Loucy (cell line): ENCODE data around the gene PTGIS.

Experiments used
- H2AFZ ChIP-seq: fragments of 200-600 bp; sonication (generic); 2 replicates; pipeline ENCODE4 v1.6.0; 2016; ENCODE audit warnings: antibody characterized with exemption, mild to moderate bottlenecking, low read length, moderate library complexity
- H3F3A ChIP-seq: fragments of 200-600 bp; 2 replicates; pipeline ENCODE4 v1.6.0; 2016; ENCODE audit warnings: antibody characterized with exemption, low read depth, mild to moderate bottlenecking
- H3K27me3 ChIP-seq: fragments of 200-600 bp; sonication (generic); 2 replicates; pipeline ENCODE4 v1.6.1; 2014; ENCODE audit warnings: low read length, mild to moderate bottlenecking; ENCODE audit not compliant: insufficient read depth, poor library complexity, severe bottlenecking
- H3K36me3 ChIP-seq: fragments of 200-600 bp; sonication (generic); 2 replicates; pipeline ENCODE4 v1.6.1; 2016; ENCODE audit warnings: low read length; ENCODE audit not compliant: insufficient read depth
- H3K4me1 ChIP-seq: fragments of 200-600 bp; sonication (generic); 2 replicates; pipeline ENCODE4 v1.5.1; 2014; ENCODE audit warnings: low read length, mild to moderate bottlenecking; ENCODE audit not compliant: insufficient read depth, poor library complexity, severe bottlenecking
- H3K4me2 ChIP-seq: fragments of 200-600 bp; sonication (generic); 2 replicates; pipeline ENCODE4 v1.6.0; 2014; ENCODE audit warnings: antibody characterized with exemption, low read length, low read depth, mild to moderate bottlenecking; ENCODE audit not compliant: poor library complexity, severe bottlenecking
- H3K4me3 ChIP-seq: fragments of 200-600 bp; sonication (generic); 2 replicates; pipeline ENCODE4 v1.5.1; 2014; ENCODE audit warnings: low read length, mild to moderate bottlenecking, mixed read lengths; ENCODE audit not compliant: poor library complexity, severe bottlenecking
- H3K79me2 ChIP-seq: fragments of 200-600 bp; sonication (generic); 2 replicates; pipeline ENCODE4 v1.6.1; 2014; ENCODE audit warnings: low read length; ENCODE audit not compliant: insufficient read depth
- H3K9ac ChIP-seq: fragments of 200-600 bp; sonication (generic); 2 replicates; pipeline ENCODE4 v1.6.0; 2014; ENCODE audit warnings: mild to moderate bottlenecking, low read depth, low read length, moderate library complexity; ENCODE audit not compliant: poor library complexity, severe bottlenecking
- H3K9me2 ChIP-seq: fragments of 200-600 bp; sonication (generic); replicated peaks from 2 replicates; pipeline ENCODE4 v1.6.1; 2016; ENCODE audit warnings: low read depth, low read length, mixed read lengths
- H3K9me3 ChIP-seq: fragments of 200-600 bp; sonication (generic); 2 replicates; pipeline ENCODE4 v1.6.1; 2014; ENCODE audit warnings: mild to moderate bottlenecking, antibody characterized with exemption, low read length, low read depth; ENCODE audit not compliant: insufficient read depth
- H4K20me1 ChIP-seq: fragments of 200-600 bp; sonication (generic); 2 replicates; pipeline ENCODE4 v1.6.0; 2014; ENCODE audit warnings: antibody characterized with exemption, low read length, mild to moderate bottlenecking; ENCODE audit not compliant: insufficient read depth, poor library complexity, severe bottlenecking
- EZH2phosphoT487 ChIP-seq: fragments of 200-600 bp; IDR thresholded peaks from 2 replicates; pipeline ENCODE4 v1.6.1; 2018; ENCODE audit warnings: antibody characterized with exemption, mild to moderate bottlenecking, moderate library complexity, borderline replicate concordance
- TF ChIP-seq, protein P1 (sequence below): fragments of 200-600 bp; sonication (generic); conservative IDR thresholded peaks from 2 replicates; pipeline ENCODE4 v1.5.1; 2014; ENCODE audit warnings: mild to moderate bottlenecking, antibody characterized with exemption, low read length

PTGIS gene

DNA sequence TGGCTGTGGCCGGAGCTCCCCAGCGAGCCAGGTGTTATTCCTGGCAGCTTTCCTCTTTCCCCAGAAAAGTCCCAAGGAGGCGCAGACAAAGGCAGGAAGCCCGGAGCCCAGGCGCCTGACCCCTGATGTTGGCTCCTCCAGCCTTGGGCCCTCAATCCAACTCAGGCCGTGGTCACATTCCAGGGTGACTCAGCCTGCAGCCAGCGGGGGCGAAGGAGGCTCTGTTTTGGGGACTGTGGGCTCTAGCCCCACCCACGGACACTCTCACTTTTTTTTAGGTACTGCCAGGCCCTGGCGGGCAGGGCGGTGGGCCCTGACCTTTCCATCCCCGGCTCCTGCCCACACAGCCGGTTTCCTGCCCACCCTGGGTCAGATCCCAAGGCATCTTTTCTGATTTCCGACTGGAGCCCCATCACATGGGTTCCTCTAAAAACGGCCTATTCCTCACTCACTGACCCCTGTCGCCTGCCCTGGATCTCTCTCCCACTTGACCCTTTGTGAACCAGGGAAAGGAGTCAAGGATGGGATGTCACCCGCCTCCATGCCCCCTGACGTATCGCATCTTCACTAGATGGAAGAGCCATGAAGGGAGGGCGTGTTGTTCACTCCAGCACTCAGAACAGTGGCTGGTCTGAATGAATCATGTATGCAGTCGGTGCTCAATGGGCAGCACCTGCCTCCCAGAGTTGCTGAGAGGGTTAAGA, 5.5 kb downstream of the PTGIS start:
- H3K4me3 ChIP-seq, result no peak overlapping the region

GRCh38 chr20:49561806-49562205, 6.1 kb downstream of the PTGIS start:
- no peaks in the 10 kb centered on the region for H3K9me2 ChIP-seq
- no peaks in the 10 kb centered on the region for H3K79me2 ChIP-seq
- H3K4me1 ChIP-seq, result no peaks in the 10 kb centered on the region
- no peak overlapping the region for H3K4me2 ChIP-seq
- no peaks in the 10 kb centered on the region for H4K20me1 ChIP-seq
- no peaks in the 10 kb centered on the region for H3F3A ChIP-seq
- no peaks in the 10 kb centered on the region for H3K27me3 ChIP-seq
- no peak overlapping the region for H3K4me3 ChIP-seq
- H3K36me3 ChIP-seq, result no peaks in the 10 kb centered on the region
- TF ChIP-seq EZH2phosphoT487, result no peak
- TF ChIP-seq, protein P1, sequence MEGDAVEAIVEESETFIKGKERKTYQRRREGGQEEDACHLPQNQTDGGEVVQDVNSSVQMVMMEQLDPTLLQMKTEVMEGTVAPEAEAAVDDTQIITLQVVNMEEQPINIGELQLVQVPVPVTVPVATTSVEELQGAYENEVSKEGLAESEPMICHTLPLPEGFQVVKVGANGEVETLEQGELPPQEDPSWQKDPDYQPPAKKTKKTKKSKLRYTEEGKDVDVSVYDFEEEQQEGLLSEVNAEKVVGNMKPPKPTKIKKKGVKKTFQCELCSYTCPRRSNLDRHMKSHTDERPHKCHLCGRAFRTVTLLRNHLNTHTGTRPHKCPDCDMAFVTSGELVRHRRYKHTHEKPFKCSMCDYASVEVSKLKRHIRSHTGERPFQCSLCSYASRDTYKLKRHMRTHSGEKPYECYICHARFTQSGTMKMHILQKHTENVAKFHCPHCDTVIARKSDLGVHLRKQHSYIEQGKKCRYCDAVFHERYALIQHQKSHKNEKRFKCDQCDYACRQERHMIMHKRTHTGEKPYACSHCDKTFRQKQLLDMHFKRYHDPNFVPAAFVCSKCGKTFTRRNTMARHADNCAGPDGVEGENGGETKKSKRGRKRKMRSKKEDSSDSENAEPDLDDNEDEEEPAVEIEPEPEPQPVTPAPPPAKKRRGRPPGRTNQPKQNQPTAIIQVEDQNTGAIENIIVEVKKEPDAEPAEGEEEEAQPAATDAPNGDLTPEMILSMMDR, result no peak
- H2AFZ ChIP-seq, result no peak overlapping the region
- H3K9ac ChIP-seq, result no peak overlapping the region
- no peaks in the 10 kb centered on the region for H3K9me3 ChIP-seq

More for the DNA sequence above, 5.5 kb downstream of the PTGIS start:
- Histone ChIP-seq H3K36me3 (no peaks in the 10 kb centered on the region), H3K9ac (no peak overlapping the region), H3K9me3 (no peaks in the 10 kb centered on the region), H3K9me2 (no peaks in the 10 kb centered on the region), H3K27me3 (no peaks in the 10 kb centered on the region), H2AFZ (no peak overlapping the region), H4K20me1 (no peaks in the 10 kb centered on the region), H3F3A (no peaks in the 10 kb centered on the region), H3K79me2 (no peaks in the 10 kb centered on the region), H3K4me1 (no peaks in the 10 kb centered on the region), H3K4me2 (no peak overlapping the region)
- TF ChIP-seq, protein P1, result no peak
- no peak for TF ChIP-seq EZH2phosphoT487

DNA sequence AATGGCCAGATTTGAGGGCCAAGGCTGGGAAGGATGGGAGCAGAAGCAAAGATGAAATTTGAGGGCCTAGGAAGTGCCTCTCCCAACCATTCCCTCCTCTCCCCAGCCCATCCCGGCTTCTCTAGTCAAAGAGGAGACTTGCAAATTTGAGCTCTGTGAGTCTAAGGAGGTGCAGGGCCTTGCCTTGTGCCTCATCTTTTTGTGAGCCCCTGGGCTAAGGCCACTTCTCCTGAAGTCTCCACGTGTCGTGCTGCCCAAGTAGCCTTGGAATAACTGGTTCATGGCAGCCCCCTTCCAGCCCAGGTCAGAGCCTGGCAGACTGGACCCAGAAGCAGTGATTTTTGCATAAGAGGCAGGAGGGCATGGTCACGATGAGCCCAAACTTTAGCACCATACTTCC, 6.7 kb downstream of the PTGIS start:
- H3K9ac ChIP-seq, result no peak overlapping the region
- no peak for TF ChIP-seq EZH2phosphoT487
- TF ChIP-seq, protein P1, result no peak
- H3K27me3 ChIP-seq, result no peaks in the 10 kb centered on the region
- H3K79me2 ChIP-seq, result no peaks in the 10 kb centered on the region
- H4K20me1 ChIP-seq, result no peaks in the 10 kb centered on the region
- H3K36me3 ChIP-seq, result no peaks in the 10 kb centered on the region
- H3K9me3 ChIP-seq, result no peaks in the 10 kb centered on the region
- no peak overlapping the region for H2AFZ ChIP-seq
- no peak overlapping the region for H3K4me2 ChIP-seq
- H3K4me3 ChIP-seq, result no peak overlapping the region
- H3F3A ChIP-seq, result no peaks in the 10 kb centered on the region
- H3K9me2 ChIP-seq, result no peaks in the 10 kb centered on the region
- no peaks in the 10 kb centered on the region for H3K4me1 ChIP-seq
